OCI-LY7 (cell line): ENCODE results near the gene PDE9A. TPM values are rescaled to one million over a fixed set of nuclear protein-coding genes. Genes with fewer than 3 reads are reported as not detected.

ENCODE experiments used
- BruUV-seq: library from RNA; stranded (reverse); fragments of 400-500 nt; replicated peaks from 2 replicates; lab custom pipeline; 2021; lab: Mats Ljungman, UMichigan
- CTCF ChIA-PET: fragments of 300-600 bp; sonication (Branson Sonifier 250); formaldehyde crosslinking; loops from one replicate; lab custom pipeline; 2022; ENCODE audit warnings: antibody characterized with exemption; ENCODE audit not compliant: unreplicated experiment; lab: Charles Lee
- POLR2A ChIA-PET: fragments of 300-600 bp; sonication (Branson Sonifier 250); formaldehyde crosslinking; loops from one replicate; lab custom pipeline; 2022; ENCODE audit warnings: antibody characterized with exemption; lab: Charles Lee
- DNase-seq: peaks from one replicate; pipeline ENCODE4 v3.0.0-alpha.2; 2015; ENCODE audit warnings: low spot score
- H2AFZ ChIP-seq: fragments of 200-600 bp; sonication (generic), shearing (Covaris generic); 2 replicates; pipeline ENCODE4 v1.6.1; 2014; ENCODE audit warnings: mild to moderate bottlenecking, antibody characterized with exemption, low read length, moderate library complexity
- H3K27ac ChIP-seq: fragments of 200-600 bp; sonication (generic); 2 replicates; pipeline ENCODE4 v1.5.1; 2014; ENCODE audit warnings: mixed run types, low read depth, mild to moderate bottlenecking, moderate library complexity, low read length, inconsistent platforms; ENCODE audit not compliant: poor library complexity, severe bottlenecking
- H3K36me3 ChIP-seq: fragments of 200-600 bp; sonication (generic); 2 replicates; pipeline ENCODE4 v1.6.1; 2014; ENCODE audit warnings: mild to moderate bottlenecking, antibody characterized with exemption, low read length, moderate library complexity, mixed read lengths; ENCODE audit not compliant: insufficient read depth
- H3K4me1 ChIP-seq: fragments of 200-600 bp; sonication (generic); 2 replicates; pipeline ENCODE4 v1.5.1; 2014; ENCODE audit warnings: mild to moderate bottlenecking, low read length; ENCODE audit not compliant: insufficient read depth, poor library complexity, severe bottlenecking
- H3K4me2 ChIP-seq: fragments of 200-600 bp; sonication (generic); 2 replicates; pipeline ENCODE4 v1.6.1; 2014; ENCODE audit warnings: mild to moderate bottlenecking, low read length
- H3K4me3 ChIP-seq: fragments of 200-600 bp; sonication (generic); 2 replicates; pipeline ENCODE4 v1.5.1; 2014; ENCODE audit warnings: mild to moderate bottlenecking, low read depth, low read length; ENCODE audit not compliant: poor library complexity, severe bottlenecking
- H3K79me2 ChIP-seq: fragments of 200-600 bp; sonication (generic); 2 replicates; pipeline ENCODE4 v1.6.1; 2016; ENCODE audit warnings: low read depth, mild to moderate bottlenecking, low read length, moderate library complexity, mixed read lengths; ENCODE audit not compliant: insufficient read depth
- H3K9me2 ChIP-seq: fragments of 200-600 bp; sonication (generic); 2 replicates; pipeline ENCODE4 v1.6.1; 2016; ENCODE audit warnings: mild to moderate bottlenecking, low read length, mixed read lengths; ENCODE audit not compliant: insufficient read depth
- H3K9me3 ChIP-seq: fragments of 200-600 bp; sonication (generic); 2 replicates; pipeline ENCODE4 v1.6.1; 2014; ENCODE audit warnings: mild to moderate bottlenecking, mixed run types, low read length, mixed read lengths
- H4K20me1 ChIP-seq: fragments of 200-600 bp; sonication (generic); 2 replicates; pipeline ENCODE4 v1.6.1; 2014; ENCODE audit warnings: mild to moderate bottlenecking, antibody characterized with exemption, low read length, moderate library complexity, mixed read lengths; ENCODE audit not compliant: insufficient read depth
- CTCF ChIP-seq: fragments of 200-600 bp; sonication (generic); conservative IDR thresholded peaks from 2 replicates; pipeline ENCODE4 v1.5.1; 2014; ENCODE audit warnings: mild to moderate bottlenecking, antibody characterized with exemption, low read length, moderate library complexity, mixed read lengths
- EZH2phosphoT487 ChIP-seq: fragments of 200-600 bp; sonication (generic); IDR thresholded peaks from 2 replicates; pipeline ENCODE4 v1.6.1; 2018; ENCODE audit warnings: low read depth, borderline replicate concordance, mild to moderate bottlenecking, mixed run types, antibody characterized with exemption, low read length, moderate library complexity, mixed read lengths
- intact Hi-C: fragments of 100-400 bp; cut with micrococcal nuclease; formaldehyde crosslinking; loops from one replicate; pipeline ENCODE4 v1.10.0; 2022; ENCODE audit not compliant: unreplicated experiment
- total RNA-seq, 2 experiments: library from RNA; depleted of rRNA in 1 of 2; stranded (reverse); fragments of >200 nt in 1 of 2; shearing (Covaris generic) in 1 of 2; gene quantifications; 2 replicates each; pipeline ENCODE4 v1.2.3, GENCODE V29; 2014 to 2022

Gene PDE9A
- total RNA-seq, 2 experiments from 2014 or later, result 11.4 to 22.4 TPM

GRCh38 chr21:42696501-42697040, 43.1 kb downstream of the PDE9A start:
- Histone ChIP-seq H3K36me3 (no peaks in the 10 kb centered on the region), H3K27ac (no peak overlapping the region), H3K4me1 (no peaks in the 10 kb centered on the region), H3K4me3 (no peak overlapping the region), H3K4me2 (no peak overlapping the region), H4K20me1 (no peaks in the 10 kb centered on the region), H3K9me3 (no peaks in the 10 kb centered on the region), H3K79me2 (no peaks in the 10 kb centered on the region), H2AFZ (no peak overlapping the region), H3K9me2 (no peaks in the 10 kb centered on the region)
- ChIA-PET CTCF (no interaction called here), POLR2A (no interaction called here)
- no peak for TF ChIP-seq CTCF
- no peak for TF ChIP-seq EZH2phosphoT487
- DNase-seq, result no peak
- intact Hi-C loops, result no loop called here
- no TSS peak for BruUV-seq

GRCh38 chr21:42698733-42699132, 45.3 kb downstream of the PDE9A start:
- no peaks in the 10 kb centered on the region for H3K4me1 ChIP-seq
- BruUV-seq, result no TSS peak
- H2AFZ ChIP-seq, result no peak overlapping the region
- TF ChIP-seq CTCF, result no peak
- no peak for TF ChIP-seq EZH2phosphoT487
- no peak overlapping the region for H3K4me3 ChIP-seq
- no peaks in the 10 kb centered on the region for H3K9me2 ChIP-seq
- POLR2A ChIA-PET, result no interaction called here
- DNase-seq, result no peak
- no peak overlapping the region for H3K4me2 ChIP-seq
- H3K27ac ChIP-seq, result no peak overlapping the region
- intact Hi-C loops, result no loop called here
- H3K36me3 ChIP-seq, result no peaks in the 10 kb centered on the region
- no peaks in the 10 kb centered on the region for H3K9me3 ChIP-seq
- CTCF ChIA-PET, result no interaction called here
- H4K20me1 ChIP-seq, result no peaks in the 10 kb centered on the region
- H3K79me2 ChIP-seq, result no peaks in the 10 kb centered on the region

- no TSS peak for BruUV-seq
- CTCF ChIA-PET, result no interaction called here
- TF ChIP-seq EZH2phosphoT487 (no peak), CTCF (no peak)
- Histone ChIP-seq H3K36me3 (no peaks in the 10 kb centered on the region), H3K9me2 (no peaks in the 10 kb centered on the region), H3K9me3 (no peaks in the 10 kb centered on the region), H3K79me2 (no peaks in the 10 kb centered on the region), H3K4me1 (no peaks in the 10 kb centered on the region), H4K20me1 (no peaks in the 10 kb centered on the region), H3K4me3 (no peak overlapping the region), H3K4me2 (no peak overlapping the region), H2AFZ (no peak overlapping the region), H3K27ac (no peak overlapping the region)
- no peak for DNase-seq
- intact Hi-C loops, result no loop called here
- POLR2A ChIA-PET, result no interaction called here
Observed at GRCh38 chr21:42699196-42699595, 45.8 kb downstream of the PDE9A start.
